Kidney tubule cell (primary cell): ENCODE data around the gene MTA1.

Experiments
- DNase-seq: peaks from one replicate; pipeline ENCODE4 v3.0.0-alpha.2; 2018; ENCODE audit warnings: low spot score

The MTA1 gene

GRCh38 chr14:105445901-105446845 is 26.5 kb downstream of the MTA1 start:
- no peak for DNase-seq

- DNase-seq, result no peak
Observed at GRCh38 chr14:105446971-105447370, 27.3 kb downstream of the MTA1 start.

- DNase-seq, result no peak
Observed at GRCh38 chr14:105447651-105448640, 28.3 kb downstream of the MTA1 start.

GRCh38 chr14:105448706-105449111 is 29.1 kb downstream of the MTA1 start:
- DNase-seq, result peak; percentile 60

- no peak for DNase-seq
Observed at GRCh38 chr14:105449276-105450122, 29.9 kb downstream of the MTA1 start.

- no peak for DNase-seq
Observed at GRCh38 chr14:105450123-105450505, 30.5 kb downstream of the MTA1 start.

- DNase-seq, result no peak
Observed at GRCh38 chr14:105450864-105451720, 31.5 kb downstream of the MTA1 start.

GRCh38 chr14:105452963-105453362 is 33.3 kb downstream of the MTA1 start:
- no peak for DNase-seq

GRCh38 chr14:105453847-105454246 is 34.2 kb downstream of the MTA1 start:
- no peak for DNase-seq

- DNase-seq, result no peak
Observed at GRCh38 chr14:105455086-105455640, 35.5 kb downstream of the MTA1 start.

- no peak for DNase-seq
Observed at GRCh38 chr14:105455766-105456660, 36.4 kb downstream of the MTA1 start.

GRCh38 chr14:105456736-105457617 is 37.4 kb downstream of the MTA1 start:
- DNase-seq, result no peak

GRCh38 chr14:105458010-105458409 is 38.4 kb downstream of the MTA1 start:
- DNase-seq, result no peak

- DNase-seq, result no peak
Observed at GRCh38 chr14:105458571-105458970, 38.9 kb downstream of the MTA1 start.

GRCh38 chr14:105460116-105460515 is 40.5 kb downstream of the MTA1 start:
- no peak for DNase-seq

- no peak for DNase-seq
Observed at GRCh38 chr14:105460616-105461015, 41.0 kb downstream of the MTA1 start.

- DNase-seq, result no peak
Observed at GRCh38 chr14:105461903-105462302, 42.3 kb downstream of the MTA1 start.

- no peak for DNase-seq
Observed at GRCh38 chr14:105464501-105464900, 44.9 kb downstream of the MTA1 start.
